ENCODE measurements around the gene ATN1. TPM values are rescaled to one million over a fixed set of nuclear protein-coding genes. Genes with fewer than 3 reads are reported as not detected.

The ATN1 gene
- total RNA-seq, 4 donors from 2014 or later = 46.2 to 93.5 (median 59.4) TPM

DNA sequence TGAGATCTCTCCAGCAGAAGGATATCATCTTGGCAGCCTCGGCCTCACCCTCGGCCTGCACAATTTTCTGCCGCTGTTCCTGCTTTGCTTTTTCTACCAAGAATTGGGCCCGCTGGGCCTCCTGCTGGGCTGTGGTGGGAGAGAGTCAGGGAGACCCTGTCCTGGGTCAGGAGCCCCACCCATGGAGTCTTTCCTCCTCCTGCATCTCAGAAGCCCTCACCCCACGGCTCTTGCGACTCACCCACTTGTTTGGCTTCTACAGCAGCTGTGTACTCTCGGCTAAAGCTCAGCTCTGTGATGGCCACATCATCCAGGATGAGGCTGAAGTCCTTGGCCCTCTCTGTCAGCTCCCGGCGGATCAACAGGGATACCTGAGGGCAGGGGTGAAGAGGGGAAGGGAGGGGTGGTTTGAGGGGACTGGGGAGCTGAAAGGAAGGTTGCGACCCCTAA is 39.9 kb downstream of the ATN1 start:
- no peak for DNase-seq (ENCODE audit: low spot score)
- TF ChIP-seq, protein P1, sequence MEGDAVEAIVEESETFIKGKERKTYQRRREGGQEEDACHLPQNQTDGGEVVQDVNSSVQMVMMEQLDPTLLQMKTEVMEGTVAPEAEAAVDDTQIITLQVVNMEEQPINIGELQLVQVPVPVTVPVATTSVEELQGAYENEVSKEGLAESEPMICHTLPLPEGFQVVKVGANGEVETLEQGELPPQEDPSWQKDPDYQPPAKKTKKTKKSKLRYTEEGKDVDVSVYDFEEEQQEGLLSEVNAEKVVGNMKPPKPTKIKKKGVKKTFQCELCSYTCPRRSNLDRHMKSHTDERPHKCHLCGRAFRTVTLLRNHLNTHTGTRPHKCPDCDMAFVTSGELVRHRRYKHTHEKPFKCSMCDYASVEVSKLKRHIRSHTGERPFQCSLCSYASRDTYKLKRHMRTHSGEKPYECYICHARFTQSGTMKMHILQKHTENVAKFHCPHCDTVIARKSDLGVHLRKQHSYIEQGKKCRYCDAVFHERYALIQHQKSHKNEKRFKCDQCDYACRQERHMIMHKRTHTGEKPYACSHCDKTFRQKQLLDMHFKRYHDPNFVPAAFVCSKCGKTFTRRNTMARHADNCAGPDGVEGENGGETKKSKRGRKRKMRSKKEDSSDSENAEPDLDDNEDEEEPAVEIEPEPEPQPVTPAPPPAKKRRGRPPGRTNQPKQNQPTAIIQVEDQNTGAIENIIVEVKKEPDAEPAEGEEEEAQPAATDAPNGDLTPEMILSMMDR (IDR thresholded peaks at IDR 0.05) = no peak
- ATAC-seq (ENCODE audit: low FRiP score) = no peak

DNA sequence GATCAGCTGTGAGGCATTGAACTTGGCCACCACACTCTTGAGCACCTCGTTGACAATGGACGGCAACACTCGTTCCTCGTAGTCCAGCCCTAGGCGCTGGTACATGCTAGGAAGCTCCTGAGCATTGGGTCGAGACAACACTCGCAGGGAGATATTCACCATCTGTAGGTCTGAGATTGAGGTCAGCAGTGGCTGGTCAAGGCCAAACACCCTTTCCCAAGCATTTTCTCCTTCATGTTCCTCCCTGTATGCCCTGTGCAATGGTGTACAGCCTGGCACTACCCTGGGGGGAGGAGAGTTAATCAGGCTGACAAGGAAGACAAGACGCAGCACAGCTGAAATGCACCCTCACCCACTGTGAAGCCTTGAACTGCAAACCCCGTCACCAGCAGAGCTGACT is 40.7 kb downstream of the ATN1 start:
- DNase-seq (ENCODE audit: low spot score) = no peak
- TF ChIP-seq, protein P1 (IDR thresholded peaks at IDR 0.05) = no peak
- ATAC-seq (ENCODE audit: low FRiP score) = no peak

DNA sequence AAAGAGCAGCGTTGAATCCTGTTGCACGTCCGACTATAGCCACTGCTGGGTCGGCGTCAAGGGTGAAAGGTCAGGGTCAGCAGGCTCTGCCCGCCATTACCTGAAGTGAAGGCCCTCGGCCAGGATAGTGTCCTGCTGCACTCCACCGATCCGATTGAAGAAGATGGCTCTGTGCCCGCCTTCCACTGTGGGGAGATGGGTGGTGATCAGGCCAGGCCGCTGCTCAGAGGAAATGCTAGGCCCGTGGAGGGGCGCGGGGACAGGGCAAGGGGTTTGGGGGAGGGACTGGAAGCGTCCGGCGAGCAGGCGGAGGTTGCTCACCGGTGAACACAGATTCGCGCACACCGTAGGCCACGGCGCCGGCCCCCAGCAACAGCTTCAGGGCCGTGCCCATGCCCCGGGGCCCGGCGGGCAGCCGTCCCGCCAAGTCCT is 42.4 kb downstream of the ATN1 start:
- DNase-seq (ENCODE audit: low spot score) (no peak), ATAC-seq (ENCODE audit: low FRiP score) (peak; percentile 29)
- TF ChIP-seq, protein P1 (IDR thresholded peaks at IDR 0.05) = no peak

DNA sequence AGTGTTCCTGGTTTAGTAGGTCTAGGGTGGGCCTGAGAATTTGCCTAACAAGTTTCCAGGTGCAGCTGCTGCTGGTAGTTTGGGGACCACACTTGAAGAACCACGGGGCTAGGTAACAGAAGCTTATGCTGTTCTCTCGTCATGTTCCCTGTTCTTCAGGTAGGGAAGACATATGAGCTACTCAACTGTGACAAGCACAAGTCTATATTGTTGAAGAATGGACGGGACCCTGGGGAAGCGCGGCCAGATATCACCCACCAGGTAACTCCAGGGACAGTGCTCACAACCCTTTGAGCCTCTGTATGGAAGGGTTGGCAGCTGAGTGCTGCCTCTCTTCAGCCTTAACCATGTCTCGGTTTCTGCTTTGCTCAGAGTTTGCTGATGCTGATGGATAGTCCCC is 46.4 kb downstream of the ATN1 start:
- ATAC-seq (ENCODE audit: low FRiP score) (no peak), DNase-seq (ENCODE audit: low spot score) (no peak)
- TF ChIP-seq, protein P1 (IDR thresholded peaks at IDR 0.05) = no peak

DNA sequence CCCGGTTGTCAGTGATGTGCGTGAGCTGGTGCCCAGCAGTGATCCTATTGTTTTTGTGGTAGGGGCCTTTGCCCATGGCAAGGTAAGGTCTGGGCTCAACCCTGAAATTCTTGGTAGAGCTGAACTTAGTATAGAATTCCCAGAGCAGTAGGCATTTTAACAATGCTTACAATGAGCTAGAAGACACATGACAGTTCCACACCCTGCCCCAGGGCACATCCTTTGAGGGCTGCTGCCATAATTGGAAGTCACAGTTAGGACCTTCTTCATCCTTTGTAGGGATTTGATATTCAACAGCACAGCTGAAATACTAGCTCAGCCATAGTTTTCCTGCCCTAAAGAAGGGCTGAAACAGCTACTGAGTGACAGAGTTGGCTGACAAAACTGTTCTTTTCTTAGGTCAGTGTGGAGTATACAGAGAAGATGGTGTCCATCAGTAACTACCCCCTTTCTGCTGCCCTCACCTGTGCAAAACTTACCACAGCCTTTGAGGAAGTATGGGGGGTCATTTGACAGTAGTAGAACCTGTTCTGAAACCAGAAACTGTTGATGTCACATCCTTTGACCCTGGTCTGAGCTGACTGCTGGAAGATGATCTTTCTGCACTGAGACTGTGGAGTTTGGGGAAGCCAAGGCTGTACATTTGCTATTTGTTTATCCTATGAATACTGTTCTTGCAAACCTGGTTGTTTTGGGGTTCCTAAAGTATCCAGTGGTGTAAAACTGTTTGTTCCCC is 47.7 kb downstream of the ATN1 start:
- no peak for ATAC-seq (ENCODE audit: low FRiP score)
- TF ChIP-seq, protein P1 (IDR thresholded peaks at IDR 0.05) = no peak
- DNase-seq (ENCODE audit: low spot score) = no peak

DNA sequence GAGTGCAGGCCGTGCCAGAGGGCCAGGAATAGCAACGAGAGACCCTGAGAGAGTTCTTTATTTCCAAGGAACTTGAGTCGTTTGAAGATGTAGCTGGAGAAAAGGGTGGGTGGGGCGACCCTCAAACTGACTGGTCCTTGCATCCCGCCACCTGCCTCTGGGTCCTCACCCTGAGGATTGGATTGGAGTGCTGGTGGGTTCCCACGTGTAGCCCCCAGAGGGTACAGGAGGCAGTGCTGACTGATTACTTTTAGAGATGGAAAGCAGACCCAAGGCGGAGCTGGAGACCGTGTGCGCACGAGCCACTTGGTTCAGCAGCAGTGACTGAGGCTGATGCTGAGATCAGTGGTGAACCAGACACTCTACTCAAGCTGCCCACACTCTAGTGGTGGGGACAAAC is 49.9 kb downstream of the ATN1 start:
- ATAC-seq (ENCODE audit: low FRiP score) (no peak), DNase-seq (ENCODE audit: low spot score) (no peak)
- TF ChIP-seq, protein P1 (IDR thresholded peaks at IDR 0.05) = no peak

DNA sequence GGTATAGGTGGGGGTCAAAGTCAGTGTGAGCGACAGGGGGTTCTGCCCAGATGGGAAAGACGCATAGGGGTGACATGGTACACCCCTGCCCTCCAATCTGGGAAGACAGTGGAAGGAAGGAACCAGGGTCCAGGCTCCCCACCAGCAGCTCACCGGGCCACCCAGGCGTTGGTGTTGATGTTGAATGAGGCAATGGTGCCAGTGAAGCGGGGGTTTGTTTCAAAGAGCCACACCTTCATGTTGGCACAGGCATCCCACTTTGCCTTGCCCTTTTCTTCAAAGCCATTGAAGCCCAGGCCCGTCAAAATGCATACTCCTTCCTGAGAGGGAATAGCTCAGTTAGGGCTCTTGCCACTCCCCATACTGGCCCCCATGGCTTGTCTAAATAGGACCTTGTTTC is 50.4 kb downstream of the ATN1 start:
- TF ChIP-seq, protein P1 (IDR thresholded peaks at IDR 0.05) = no peak
- no peak for ATAC-seq (ENCODE audit: low FRiP score)
- DNase-seq (ENCODE audit: low spot score) = no peak

Data from omental fat pad (tissue), 4 donors.